Lung microvascular endothelial cell (primary cell): ENCODE data around the gene ARHGAP26. TPM values are rescaled to one million over a fixed set of nuclear protein-coding genes. Genes with fewer than 3 reads are reported as not detected.

Experiments
- DNase-seq, 2 donors: peaks; one replicate each; pipeline versions ENCODE4 v3.0.0 to v3.0.0-alpha.2; 2010; ENCODE audit warnings: low read depth in 2 of 2
- total RNA-seq: library from RNA; depleted of rRNA; stranded (reverse); fragments of >200 nt; gene quantifications from 2 replicates; pipeline ENCODE4 v1.2.1, GENCODE V29; 2014

The ARHGAP26 gene
- total RNA-seq, 1 donor from 2014 or later = 34.5 TPM

DNA sequence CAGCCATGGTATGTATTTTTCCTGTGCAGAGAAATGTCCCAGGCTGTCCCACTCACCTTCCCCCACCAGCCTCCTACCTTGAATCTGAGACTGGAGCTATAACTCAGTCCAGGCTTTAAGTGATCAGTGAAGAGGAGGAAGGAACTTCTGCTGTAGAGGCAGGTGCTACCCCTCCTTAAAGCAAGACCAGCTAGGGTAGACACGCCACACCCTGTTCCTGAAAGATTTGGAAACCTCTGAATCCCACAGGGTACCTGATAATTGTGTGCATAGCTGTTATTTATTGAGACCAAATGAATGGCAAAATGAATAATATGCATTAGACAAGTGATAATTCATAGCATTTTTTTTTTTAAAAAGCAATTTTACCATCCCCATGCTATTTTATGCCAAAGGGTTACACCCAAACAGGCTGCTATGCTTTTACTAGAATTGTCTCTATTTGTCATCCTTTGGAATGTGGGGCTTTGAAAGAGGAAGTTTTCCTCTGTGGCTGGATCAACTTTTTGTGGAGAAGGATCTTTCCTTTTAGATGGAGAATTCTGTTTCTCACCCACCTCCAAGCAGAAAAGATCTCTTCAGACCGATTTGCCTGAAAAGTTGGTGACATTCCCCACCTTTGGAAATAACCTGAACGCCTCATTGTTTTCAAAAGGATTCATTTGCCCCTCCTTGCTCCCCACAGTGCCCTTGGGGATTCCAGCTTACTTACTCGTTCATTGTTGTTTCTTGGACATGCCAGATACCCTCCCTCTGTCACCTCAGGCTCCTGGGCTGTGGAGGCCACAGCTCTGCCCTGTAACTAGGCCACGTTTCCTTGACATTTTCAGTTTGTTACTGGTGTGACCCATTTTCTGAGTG lies 384.6 kb downstream of the ARHGAP26 start:
- no peak for DNase-seq

DNA sequence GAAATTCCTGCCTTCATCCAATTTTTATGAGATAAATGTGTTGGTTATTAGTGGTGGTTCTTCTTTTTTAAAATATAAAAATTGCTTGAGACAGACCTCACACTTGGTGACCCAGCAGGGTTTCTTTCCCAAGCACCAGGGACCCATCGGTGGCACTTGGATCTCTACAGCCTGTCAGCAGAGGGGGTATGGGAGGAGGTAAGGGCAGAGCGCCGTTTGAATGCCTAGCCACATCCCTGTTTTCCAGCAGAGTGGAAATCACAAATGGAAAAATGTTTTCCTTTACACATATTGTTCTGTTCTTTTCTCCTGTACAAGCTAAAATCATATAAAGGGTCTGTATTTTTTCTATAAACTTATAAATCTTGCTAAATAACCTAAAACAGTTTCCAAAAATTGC lies 385.3 kb downstream of the ARHGAP26 start:
- DNase-seq = peak in 1 of 2 donors; percentile 68

DNA sequence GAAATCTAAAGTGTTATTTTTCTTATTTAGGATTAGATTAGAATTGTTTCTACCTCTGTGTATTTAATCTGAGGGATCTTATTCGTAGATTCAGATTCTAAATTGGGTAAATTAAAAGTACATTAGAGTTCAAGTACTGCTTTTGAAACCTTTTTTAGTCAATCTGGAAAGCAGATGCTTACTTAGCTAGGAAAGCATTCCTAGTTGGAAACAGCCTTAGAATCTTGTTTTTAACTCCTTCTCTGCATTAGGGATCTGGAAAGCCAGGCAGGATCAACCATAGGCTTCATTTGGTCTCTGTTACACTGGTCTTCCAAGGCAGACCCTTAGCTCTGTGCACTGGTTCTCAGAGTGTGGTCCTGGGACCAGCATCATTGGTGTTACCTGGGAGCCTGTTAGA lies 385.9 kb downstream of the ARHGAP26 start:
- no peak for DNase-seq

DNA sequence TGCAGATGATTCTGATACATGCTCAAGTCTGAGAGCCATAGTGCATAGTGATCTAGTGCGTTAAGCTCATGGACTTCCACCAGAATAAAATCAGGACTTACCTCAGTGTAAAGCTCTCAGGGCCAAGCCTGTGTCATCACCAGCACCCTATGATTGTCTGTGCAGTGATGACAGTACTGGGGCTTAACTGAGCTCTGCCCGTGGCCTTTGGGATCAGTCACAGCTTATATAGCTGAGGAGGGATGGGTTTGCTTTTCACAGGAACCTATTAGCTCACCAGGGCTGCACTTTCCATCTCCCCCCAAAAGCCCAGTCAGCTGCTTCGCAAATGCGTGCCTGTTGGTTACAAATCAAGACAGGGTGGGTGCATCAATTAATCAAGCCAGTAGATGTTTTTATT lies 386.4 kb downstream of the ARHGAP26 start:
- no peak for DNase-seq

DNA sequence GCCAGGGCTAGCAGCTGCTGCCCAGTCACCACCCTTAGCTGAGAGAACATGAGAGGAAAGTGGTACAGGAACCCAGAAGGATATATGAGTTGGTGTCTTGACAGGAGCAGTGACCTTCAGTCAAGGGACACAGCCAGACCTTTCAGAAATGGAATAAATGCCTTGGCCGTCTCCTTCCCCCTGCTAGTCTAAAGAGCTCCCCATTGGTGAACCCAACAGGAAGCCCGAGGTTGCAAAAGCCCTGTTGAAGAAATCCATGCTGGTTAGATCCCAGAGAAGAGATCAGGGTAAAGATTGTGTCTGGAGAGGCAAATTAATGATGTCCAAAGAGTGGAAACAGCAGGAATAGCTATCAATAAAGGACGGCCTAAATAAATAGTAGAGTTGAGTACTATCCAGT lies 388.9 kb downstream of the ARHGAP26 start:
- DNase-seq = no peak

DNA sequence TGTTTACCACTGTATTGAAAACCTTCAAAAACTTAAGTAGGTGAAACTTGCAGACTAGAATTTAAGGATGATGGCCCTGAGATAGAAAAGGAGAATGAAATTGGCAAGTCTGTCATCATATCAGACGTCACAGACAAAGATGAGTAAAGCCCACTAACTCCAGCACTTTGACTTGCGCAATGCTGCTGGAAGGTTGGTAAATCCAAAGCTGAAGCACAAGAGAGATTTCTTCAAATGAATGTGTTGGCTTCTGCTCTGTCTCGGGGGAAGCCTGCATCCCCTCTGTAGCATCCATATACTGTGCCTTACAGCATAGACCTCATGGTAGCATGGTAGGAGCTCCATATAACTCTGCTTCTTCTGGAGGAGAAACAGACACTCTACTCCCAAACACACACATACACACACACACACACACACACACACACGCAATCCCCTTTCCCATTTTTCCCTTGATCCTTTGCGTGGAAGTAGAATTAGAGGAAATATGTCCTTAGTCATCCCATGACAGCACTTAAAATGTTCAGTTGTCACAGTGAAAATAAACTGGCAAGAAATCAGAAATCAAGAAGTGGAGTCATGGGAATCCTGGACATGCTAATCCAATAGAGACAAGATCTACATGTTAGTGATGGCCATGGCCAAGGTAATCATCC lies 391.8 kb downstream of the ARHGAP26 start:
- no peak for DNase-seq

DNA sequence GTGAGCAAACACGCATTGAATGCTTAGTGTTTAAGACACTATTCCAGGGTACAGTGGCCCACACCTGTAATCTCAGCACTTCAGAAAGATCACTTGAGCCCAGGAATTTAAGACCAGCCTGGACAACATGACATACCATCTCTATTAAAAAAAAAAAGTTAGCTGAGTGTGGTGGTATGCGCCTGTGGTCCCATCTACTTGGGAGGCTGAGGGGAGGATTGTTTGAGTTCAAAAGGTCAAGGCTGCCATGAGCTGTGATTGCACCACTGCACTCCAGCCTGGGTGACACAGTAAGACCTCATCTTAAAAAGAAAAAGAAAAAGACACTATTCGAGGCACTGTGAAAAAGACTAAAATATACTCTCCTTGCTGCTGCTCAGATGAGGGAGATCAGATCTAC lies 392.6 kb downstream of the ARHGAP26 start:
- no peak for DNase-seq

DNA sequence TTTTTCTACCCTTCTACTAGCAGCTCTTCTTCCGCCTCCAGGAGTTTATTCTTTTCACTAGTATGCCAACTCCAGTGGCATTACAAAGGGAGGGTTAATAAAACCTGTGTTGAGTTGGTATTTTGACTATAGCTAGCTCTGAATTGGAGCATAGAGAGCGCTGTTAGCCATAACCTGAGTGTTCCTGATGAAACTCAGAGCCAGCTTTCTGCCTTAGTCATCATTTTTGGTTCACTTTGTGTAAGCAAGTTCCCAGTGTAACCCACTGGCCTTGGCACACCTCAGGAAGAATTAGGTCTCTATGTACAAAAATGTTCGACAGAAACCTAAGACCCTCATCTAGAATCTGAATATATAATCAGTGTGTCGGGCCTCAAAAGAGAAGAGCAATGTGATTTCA lies 394.4 kb downstream of the ARHGAP26 start:
- no peak for DNase-seq

DNA sequence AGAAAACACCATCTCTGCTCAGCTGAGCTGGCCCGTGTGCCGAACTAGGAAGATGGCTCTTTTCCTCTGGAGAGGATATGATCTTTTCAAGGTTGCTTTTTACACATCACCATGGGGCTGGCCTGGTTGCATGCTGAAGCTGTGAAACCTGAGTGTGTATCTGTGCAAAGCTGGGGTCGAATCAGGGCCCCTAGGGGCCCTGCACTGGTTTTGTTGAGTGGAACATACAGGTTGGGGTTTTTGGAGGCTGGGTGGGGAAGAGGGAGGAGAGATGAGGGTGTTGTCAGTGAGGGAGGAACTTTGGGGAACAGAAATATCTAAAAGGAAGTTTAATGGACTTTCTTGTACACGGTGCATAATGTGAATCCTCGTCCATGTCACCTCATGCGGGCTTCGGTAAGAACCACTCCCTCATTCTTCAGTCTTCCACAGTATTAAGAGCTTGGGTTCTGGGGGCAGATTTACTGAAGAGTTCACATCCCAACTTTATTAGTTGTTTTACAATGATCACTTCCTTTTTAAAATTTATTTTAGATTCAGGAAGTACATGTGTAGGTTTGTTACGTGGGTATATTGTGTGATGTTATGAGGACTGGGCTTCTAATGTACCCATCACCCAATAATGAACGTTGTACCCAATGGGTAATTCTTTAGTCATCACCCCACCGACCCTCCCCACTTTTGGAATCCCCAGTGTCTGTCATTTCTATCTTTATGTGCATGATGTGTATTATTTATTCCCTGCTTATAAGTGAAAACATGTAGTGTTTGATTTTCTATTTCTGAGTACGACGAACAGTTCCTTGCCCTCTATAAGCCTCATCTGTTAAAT lies 395.1 kb downstream of the ARHGAP26 start:
- no peak for DNase-seq

DNA sequence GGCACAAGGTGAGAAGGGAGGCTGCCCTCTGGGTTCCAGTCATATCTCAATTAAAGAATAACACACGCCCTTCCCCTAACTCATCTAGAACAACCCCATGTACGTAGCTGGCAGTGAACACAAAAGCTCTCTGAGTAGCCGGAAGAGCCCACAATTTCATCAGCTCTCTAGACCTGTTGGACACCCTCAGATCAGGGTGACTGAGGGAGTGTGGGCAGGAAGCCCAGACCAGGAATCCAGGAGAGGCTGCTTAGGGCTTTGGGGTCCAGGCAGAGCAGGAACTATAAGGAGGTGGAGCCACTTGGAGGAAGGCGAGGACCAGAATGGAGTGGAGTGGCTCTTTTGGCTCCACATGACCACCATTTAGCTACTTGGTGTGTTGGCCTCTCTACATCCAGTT lies 395.9 kb downstream of the ARHGAP26 start:
- no peak for DNase-seq

DNA sequence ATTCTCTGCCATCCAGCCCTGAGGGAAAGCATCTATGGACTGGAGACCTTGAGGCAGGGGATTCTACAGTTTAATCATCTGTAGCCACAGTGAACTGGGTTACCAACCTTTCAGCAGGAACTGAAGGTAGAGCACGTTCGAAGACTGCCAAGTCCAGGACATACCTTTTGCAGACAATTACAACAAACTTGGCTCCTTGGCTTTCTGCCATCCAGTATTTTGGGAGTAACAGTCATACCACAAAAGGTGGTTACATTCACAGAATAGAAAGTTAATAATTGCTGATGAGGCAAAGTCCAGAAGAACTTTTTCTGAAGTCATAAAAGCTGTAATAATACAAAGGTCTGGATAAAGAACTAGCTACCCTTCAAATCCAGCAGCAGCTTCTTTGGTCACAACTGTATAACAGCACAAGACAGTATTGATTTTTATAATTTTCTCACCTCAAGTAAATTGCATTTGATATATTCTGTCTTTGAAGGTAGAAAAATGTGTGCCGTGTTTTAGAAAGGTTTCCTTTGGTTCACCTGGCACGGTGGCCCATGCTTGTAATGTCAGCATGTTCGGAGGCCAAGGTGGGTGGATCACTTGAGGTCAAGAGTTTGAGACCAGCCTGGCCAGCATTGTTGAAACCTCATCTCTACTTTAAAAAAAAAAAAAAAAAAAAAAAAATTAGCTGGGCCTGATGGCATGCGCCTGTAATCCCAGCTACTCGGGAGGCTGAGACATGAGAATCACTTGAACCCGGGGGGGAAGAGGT lies 396.7 kb downstream of the ARHGAP26 start:
- DNase-seq = no peak

DNA sequence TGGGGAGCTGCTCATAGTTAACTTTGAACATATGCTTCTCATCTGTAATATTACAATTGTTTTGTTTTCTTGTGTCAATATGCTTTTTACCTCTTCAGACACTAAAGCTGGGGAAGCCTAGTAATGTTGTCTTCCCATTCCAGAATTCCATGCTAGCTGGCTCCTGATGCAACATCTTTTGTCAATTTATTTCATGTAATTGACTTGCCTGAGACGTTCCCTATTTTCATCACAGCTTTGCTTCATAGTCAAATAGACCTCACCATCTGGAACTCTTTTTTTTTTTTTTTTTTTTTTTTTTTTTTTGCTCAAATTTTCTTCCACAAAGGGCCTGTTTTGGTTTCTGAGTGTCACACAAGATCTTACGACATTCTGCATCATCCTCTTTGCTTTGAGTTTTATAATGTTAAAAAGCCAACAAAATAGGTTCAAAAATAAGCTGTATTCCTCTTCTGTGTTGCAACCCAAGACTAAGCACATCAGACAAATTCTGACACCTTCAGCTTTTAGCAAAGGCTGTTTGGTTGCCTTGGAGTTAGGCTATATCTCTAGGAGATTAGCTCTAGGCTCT lies 398.1 kb downstream of the ARHGAP26 start:
- DNase-seq = no peak

DNA sequence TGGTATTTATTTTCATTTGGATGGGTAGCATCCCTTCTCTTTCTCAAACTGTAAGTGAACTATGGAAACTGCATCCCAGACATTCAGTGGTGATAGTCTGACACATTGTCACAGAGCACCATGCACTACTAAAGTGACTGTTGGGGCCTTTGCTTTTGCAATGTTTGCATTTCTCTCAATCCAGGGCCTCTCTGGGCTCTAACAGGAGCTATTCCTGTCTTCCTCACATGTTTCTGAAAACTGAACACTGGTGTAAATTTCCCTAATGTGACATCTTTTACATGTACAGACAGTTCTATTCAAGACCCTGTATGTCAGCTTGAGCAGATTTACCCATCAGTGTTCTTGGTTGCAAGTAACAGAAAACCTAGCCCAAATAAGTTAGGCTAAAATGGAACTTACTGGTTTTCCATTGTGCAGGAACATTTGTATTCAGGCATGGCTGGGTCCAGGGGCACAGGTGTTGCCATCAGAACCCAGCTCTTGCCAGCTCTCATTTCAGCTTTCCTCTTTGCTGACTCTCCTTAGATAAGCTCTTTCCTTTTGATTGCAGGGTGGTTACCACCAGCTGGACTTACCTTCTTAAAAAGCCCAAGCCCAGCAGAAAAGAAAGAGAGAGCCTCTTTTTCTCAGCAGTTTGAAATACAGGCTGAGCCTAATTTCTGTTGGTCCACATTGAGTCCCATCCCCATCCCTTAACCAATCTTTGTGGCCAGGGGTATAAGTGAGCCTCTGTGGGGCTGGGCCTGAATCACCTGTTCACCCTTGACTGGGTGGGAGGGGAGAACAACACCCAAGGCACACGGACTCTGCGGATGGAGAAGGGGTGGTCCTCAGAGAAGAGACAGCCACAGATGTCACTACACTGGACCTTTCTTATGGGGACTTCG lies 399.0 kb downstream of the ARHGAP26 start:
- no peak for DNase-seq

DNA sequence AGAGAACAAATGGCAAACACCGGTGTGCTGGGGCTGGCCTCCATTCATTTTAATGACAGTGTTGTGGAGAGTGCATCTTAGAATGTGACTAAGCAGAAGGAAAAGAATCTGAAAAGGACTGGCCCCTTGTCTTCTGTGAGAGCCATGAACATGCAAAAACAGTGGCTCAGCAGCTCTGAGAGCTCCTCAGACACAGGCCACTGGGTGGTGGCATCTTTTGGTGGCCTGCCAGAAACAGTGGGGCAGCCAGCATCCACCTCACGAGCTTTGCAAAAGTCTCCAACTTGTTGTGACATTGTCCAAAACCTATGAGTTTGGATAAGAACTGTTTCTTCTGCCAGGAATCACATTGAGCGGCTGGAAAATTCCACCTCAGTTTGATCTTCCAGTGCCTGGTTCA lies 399.9 kb downstream of the ARHGAP26 start:
- no peak for DNase-seq

DNA sequence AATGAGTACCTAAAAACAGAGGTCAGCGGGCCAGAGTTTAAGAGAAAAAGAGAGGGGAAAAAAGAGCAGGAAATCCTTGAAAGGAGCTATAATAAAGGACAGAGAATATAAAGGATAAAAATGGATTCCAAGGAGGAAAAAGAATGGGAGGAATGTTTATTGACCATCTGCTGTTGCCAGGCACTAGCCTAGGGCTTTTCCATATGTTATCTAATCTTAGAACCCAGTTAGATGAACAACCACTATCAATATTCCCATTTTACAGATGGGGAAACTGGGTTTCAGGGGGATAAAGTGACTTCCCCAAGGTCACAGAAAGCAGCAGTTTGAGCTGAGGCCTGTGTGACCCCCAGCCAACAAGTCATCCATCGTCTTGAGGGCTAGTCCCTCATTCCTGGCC lies 400.8 kb downstream of the ARHGAP26 start:
- no peak for DNase-seq

DNA sequence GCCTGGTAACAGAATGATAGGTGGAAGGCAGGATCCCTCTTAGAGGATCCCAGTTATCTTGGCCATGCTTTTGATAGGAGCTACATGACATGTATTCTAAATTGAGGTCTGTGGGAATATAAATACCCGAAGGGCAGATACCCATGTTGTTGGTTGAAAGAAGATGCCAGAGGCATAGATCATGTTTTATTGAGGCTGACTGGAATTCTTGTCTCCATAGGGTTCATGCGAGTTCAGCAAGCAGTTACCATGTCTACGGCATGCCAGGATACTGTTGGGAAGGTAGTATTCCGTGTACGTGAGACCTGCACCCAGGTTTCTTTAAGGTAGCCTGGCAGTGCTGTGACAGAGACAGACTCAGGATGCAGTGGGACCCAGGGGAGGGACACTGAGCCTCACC lies 402.6 kb downstream of the ARHGAP26 start:
- DNase-seq = no peak

DNA sequence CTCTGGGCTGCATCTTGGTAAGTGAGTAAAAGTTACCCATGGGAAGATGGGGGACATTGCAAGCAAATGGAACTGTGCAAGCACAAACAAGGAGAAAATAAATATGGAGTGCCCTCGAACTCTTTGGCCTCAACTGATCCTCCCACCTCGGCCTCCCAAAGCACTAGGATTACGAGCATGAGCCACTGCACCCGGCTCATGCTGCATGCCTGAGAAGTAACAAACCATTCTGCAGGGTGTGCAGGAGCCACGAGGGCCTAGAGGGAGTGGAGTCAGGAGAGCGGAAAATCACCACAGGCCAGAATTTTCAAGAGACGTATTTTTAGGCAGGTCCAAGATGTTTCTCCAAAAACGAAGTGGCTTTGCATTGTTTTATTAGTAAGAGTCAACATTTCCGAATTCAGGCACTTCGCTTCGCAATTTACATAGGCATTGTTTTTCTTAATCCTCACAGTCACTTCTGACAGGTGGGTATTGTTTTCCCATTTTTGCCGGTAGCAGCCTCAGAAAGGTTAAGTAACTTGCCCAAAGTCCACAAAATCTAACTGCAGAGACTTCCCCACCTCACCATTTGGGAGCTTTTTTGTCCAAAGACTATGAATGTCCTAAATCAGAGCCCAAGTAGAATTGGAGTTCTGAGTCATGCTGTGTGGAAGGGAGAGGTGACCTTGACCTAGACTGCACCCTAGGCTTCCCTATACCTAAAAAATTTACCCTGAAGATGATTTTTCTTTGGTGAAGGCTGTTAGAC lies 403.1 kb downstream of the ARHGAP26 start:
- no peak for DNase-seq

DNA sequence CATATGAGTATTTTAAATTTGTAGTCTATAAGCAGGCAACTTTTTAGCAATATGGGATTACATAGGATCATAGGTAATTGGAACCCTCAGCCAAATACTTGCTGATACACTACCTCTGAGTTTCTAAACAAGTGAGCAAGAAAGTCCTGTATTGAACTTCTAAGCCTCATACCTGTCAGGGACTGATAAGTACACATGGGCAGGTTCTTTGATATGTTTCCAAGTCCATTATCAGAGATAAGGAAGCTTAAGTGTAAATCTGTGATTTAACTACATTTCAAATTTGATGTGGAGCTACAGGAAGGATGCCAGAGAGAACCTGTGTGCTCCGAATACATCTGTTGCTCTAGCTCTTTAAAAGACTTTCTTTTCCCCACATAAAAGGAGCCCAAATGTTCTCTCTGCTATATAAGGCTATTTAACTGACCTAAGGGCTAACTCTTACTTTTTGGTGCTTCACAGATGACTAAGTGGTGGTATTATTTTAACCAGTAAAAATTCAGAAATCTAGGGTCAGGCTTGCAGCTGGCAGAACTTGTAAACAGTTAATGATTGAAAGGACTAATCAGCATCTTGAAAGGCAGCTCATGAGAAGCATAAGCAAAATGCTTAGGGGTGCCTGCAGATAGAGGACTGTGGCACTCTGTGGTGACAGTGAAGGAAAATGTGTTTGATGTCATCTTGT lies 404.7 kb downstream of the ARHGAP26 start:
- DNase-seq = no peak

DNA sequence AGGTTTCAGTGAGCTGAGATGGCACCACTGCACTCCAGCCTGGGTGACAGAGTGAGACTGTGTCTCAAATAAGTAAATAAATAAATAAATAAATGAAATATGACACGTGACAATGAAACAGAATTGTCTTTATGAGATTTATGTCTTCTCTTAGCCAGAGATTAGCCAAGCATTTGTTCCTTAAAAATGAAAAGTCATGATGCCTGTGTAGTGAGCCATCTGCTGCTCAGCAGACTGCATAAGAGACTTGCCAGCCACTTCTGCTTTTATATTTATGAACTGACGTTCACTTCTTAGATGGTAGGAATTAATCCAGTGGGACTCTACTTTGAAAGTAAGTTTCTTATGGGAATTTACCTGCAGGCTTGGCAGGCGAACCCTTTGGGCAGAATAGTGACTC lies 405.9 kb downstream of the ARHGAP26 start:
- no peak for DNase-seq
